GM19035 (cell line): ENCODE measurements around the gene PPWD1.
"Not testable (repeated sequence)": the region's sequence is repeated elsewhere in the genome, so short reads cannot be mapped to it uniquely, and the experiment has no call there.

ENCODE experiments used
- ATAC-seq: cut with Tn5 transposase; IDR thresholded peaks from one replicate; pipeline ENCODE4 v1.9.1; 2021; ENCODE audit not compliant: unreplicated experiment

Gene PPWD1

DNA sequence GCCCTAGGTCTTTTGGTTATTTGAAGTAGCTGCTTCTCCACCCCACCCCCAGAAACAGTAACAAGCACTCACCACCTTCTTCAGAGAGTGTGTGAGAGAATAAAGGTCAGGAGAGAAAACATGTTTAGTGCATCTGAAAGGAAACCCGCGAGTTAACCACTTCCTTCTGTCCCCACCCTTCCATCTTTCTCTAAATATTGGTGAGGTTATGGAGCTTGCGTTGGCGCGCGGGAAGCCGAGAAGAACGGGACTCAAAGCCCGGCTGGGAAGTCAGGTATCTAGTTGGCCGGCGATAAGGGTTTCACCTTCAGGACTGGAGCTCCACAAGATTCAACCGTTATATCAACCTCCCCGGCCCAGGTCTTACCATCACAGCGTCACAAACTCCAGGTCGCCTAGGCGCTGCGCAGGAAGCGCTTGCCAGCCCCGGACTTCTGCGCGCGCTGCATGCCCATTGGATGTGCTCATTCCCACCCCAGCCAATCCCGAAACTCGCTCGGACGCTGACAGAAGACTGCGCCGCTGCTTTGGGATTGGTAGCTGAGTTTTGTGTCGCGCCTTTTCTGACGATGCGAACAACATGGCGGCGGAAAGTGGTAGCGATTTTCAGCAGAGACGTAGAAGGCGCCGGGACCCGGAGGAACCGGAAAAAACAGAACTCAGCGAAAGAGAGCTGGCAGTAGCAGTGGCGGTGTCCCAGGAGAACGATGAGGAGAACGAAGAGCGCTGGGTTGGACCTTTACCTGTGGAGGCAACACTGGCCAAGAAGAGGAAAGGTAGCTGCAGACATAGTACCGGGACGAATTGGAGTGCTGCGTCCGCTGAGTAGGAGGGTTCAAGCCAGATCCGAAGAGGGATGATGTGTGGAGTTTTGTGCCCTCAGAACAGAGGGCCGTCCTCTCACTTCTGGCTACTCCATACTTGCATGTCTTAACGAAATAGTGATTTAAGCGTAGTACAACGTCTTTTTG is at the start of gene PPWD1, which contains the start of gene CENPK:
TSS of gene PPWD1 (plus strand) at position 566 of the 971 bp plus-strand sequence. CDS start at position 581, 15 bp downstream.
TSS of gene CENPK (minus strand) at position 438 of the 971 bp plus-strand sequence. CDS start 8,261 bp downstream, outside the sequence.
- peak; percentile 100 for ATAC-seq

- no peak for ATAC-seq
Measured at GRCh38 chr5:65525726-65526125, 37.4 kb upstream of the PPWD1 start.

GRCh38 chr5:65530904-65531303 is 32.2 kb upstream of the PPWD1 start:
- no peak for ATAC-seq

DNA sequence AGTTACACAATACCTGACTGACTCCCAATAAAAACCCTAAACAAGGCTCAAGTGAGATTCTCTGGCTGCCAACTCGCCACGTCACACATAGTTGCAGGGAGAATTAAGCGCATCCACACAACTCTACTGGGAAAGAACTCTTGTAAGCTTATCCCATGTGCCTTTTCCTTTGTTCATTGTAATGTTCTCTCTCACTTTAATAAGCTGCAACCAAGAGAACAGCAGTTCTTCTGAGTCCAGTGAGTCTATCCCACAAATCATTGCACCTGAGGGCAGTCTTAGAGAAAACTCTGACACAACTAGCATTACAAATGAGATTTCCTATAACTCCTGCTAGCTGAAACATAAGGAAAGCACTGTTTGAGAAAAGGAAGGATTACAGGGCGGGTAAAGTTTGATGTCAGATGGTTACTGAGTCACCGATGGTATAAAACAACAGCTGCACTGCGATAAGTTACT is 27.5 kb upstream of the PPWD1 start:
- ATAC-seq = no peak

DNA sequence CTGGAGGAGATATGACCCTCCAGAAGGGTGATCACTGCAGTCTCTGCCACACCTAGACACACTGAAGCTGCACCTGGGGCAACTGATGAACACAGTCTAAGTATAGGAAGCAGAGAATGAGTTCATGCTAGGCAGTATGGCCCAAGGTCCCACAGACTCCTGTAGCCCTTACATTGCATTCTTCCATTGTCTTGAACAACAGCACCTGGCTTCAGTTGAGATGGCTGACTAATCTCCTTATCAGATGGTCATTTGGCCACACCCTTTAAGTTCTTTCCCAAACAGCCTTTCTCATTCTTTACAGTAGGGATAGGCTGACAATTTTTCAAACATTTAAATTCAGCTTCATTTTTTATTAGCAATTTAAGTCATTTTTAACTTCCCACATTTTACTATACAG is 23.3 kb upstream of the PPWD1 start:
- ATAC-seq = no peak

GRCh38 chr5:65544473-65544872 is 18.6 kb upstream of the PPWD1 start:
- ATAC-seq = no peak

- ATAC-seq = no peak
Measured at GRCh38 chr5:65546141-65546540, 17.0 kb upstream of the PPWD1 start.

DNA sequence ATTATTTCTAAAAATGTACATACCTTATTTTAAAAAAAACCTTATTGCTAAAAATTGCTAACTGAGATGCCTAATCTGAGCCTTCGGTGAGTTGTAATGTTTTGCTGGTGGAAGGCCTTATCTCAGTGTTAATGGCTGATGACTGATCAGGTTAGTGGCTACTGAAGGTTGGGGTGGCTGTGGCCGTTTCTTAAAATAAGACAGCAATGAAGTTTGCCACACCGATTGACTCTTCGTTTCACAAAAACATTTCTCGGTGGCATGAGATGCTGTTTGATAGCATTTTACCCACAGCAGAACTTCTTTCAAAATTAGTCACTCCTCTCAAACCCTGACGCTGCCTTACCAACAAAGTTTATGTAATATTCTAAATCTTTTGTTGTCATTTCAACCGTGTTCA is 14.8 kb upstream of the PPWD1 start:
- no peak for ATAC-seq

DNA sequence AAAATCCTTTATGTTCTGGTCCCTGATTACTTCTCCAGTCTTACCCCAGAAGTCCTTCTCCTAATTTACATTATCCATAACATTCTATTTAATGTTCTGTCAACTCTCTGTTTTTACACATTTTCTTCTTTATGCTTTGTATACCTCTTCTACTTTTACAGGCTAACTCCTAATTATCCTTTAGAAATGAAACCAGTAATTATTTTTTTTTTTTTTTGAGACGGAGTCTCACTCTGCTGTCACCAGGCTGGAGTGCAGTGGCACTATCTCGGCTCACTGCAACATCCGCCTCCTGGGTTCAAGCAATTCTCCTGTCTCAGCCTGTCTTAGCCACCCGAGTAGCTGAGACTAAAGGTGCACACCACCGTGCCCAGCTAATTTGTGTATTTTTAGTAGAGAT is 9.2 kb upstream of the PPWD1 start:
- ATAC-seq = no peak

DNA sequence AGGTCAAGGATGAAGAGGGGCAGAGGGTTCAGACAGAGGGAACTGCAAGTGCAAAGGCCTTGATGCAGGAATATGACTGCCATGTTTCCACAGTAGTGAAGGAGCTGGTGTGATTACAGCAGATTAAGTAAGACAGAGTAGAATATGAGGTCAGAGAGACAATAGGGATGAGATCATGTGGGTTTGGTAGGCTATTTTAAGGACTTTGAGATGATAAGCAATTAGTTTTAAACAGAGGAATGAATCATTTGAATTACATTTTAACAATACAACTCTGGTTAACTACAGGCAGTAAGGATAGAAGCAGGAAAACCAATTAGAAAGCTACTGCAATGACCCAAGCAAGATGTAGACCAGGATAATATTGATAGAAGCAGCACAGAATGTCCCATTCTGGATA is 7.8 kb upstream of the PPWD1 start:
- no peak for ATAC-seq

GRCh38 chr5:65556181-65556580 is 6.9 kb upstream of the PPWD1 start:
- no peak for ATAC-seq

GRCh38 chr5:65556718-65557117 is 6.4 kb upstream of the PPWD1 start:
- no peak for ATAC-seq

- ATAC-seq = no peak
Measured at GRCh38 chr5:65563777-65564176, 681 bp downstream of the PPWD1 start.

DNA sequence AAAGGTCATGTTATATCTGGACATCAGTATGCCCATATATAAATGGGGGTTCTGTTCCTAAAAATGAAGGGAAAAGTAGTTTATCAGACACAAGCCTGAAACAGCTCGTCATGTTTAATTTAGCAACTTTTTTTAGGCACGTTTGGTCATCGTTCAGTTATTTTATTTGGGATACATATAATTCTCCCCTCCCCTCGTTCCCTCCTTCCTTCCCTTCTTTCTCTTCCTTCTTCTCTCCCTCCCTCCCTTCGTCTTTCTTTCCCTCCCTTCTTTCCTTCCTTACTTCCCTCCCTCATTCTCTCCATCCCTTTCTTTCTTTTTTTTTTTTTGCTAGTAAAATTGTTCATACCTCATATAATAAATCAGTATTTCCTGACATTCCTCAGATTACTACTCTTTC is 3.4 kb downstream of the PPWD1 start:
- no peak for ATAC-seq

- no peak for ATAC-seq
Measured at GRCh38 chr5:65570598-65571226, 7.6 kb downstream of the PPWD1 start.

GRCh38 chr5:65577141-65577540 is 14.0 kb downstream of the PPWD1 start:
- ATAC-seq = no peak

- no peak for ATAC-seq
Measured at GRCh38 chr5:65588694-65589093, 25.6 kb downstream of the PPWD1 start.

DNA sequence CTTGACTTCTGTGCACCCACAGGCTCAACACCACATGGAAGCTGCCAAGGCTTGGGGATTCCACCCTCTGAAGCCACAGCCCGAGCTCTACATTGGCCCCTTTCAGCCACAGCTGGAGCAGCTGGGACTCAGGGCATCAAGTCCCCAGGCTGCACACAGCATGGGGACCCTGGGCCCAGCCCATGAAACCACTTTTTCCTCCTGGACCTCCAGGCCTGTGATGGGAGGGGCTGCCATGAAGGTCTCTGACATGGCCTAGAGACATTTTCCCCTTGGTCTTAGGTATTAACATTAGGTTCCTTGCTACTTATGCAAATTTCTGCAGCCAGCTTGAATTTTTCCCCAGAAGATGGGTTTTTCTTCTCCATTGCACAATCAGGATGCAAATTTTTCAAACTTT is 38.7 kb downstream of the PPWD1 start:
- ATAC-seq = not testable (repeated sequence)

GRCh38 chr5:65611524-65611923 is 48.4 kb downstream of the PPWD1 start:
- no peak for ATAC-seq

GRCh38 chr5:65612298-65612907 is 49.3 kb downstream of the PPWD1 start:
- no peak for ATAC-seq

GRCh38 chr5:65620021-65620420 is 56.9 kb downstream of the PPWD1 start:
- no peak for ATAC-seq

DNA sequence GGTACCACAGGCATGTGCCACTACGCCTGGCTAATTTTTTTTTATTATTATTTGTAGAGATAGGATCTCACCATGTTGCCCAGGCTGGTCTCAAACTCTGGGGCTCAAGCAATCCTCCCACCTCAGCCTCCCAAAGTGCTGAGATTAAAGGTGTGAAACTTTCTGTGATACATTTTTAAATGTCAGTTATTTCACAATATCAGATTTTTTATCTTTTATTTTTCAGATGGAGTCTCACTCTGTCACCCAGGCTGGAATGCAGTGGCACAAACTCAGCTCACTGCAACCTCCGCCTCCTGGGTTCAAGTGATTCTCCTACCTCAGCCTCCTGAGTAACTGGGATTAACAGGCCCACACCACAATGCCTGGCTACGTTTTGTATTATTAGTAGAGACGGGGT is 58.9 kb downstream of the PPWD1 start:
- ATAC-seq = not testable (repeated sequence)
